Astrocyte of the spinal cord (primary cell): Measurements from ENCODE around the gene RGSL1.

ENCODE experiments used
- DNase-seq: peaks from one replicate; pipeline ENCODE4 v3.0.0; 2011; ENCODE audit warnings: low read depth, low spot score
- H3K4me3 ChIP-seq: 2 replicates; pipeline ENCODE4 v1.5.1; 2011; ENCODE audit warnings: low read depth, mild to moderate bottlenecking, low read length, moderate library complexity
- in situ Hi-C: cut with HindIII; loops from 2 replicates; pipeline ENCODE4 v1.10.0; 2017; ENCODE audit warnings: low sequenced_read_pairs
- TF ChIP-seq, protein P1 (sequence below): IDR thresholded peaks from 2 replicates; pipeline ENCODE4 v1.5.1; 2012; ENCODE audit warnings: low read depth, mild to moderate bottlenecking, low read length, inconsistent platforms

The RGSL1 gene

DNA sequence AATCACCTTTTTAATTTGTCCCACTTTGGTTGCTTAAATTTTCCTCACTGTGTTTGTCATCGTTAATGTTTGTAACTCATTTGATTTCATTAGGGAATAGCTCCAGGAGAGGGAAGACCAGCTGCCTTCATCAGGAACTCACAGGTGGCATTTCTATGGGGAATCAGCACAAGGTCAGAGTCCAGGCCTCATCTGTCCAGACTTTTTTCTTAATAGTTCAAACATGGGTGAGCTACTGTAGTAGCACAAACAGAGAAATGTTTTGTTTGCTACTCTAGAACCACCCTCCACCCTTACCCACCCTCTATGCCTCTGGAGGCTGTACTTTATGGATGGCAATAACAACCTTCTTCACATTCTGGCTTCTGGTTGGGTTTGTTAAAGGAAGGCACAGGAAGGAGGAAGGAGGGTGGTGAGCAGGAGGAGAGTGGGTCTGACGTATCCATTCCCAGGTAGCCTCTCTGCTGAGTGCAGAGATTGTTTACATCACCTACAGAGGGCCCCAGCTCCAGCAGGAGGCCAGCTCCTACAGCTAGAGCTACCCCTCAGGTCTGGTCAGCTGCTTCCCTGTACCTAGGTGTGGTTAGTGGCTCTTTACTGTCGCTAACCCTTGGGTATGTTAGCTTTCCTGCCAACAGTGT is 41.4 kb upstream of the RGSL1 start:
- DNase-seq: no peak
- TF ChIP-seq, protein P1, sequence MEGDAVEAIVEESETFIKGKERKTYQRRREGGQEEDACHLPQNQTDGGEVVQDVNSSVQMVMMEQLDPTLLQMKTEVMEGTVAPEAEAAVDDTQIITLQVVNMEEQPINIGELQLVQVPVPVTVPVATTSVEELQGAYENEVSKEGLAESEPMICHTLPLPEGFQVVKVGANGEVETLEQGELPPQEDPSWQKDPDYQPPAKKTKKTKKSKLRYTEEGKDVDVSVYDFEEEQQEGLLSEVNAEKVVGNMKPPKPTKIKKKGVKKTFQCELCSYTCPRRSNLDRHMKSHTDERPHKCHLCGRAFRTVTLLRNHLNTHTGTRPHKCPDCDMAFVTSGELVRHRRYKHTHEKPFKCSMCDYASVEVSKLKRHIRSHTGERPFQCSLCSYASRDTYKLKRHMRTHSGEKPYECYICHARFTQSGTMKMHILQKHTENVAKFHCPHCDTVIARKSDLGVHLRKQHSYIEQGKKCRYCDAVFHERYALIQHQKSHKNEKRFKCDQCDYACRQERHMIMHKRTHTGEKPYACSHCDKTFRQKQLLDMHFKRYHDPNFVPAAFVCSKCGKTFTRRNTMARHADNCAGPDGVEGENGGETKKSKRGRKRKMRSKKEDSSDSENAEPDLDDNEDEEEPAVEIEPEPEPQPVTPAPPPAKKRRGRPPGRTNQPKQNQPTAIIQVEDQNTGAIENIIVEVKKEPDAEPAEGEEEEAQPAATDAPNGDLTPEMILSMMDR: no peak
- in situ Hi-C loops: no loop called here
- H3K4me3 ChIP-seq: no peak overlapping the region

DNA sequence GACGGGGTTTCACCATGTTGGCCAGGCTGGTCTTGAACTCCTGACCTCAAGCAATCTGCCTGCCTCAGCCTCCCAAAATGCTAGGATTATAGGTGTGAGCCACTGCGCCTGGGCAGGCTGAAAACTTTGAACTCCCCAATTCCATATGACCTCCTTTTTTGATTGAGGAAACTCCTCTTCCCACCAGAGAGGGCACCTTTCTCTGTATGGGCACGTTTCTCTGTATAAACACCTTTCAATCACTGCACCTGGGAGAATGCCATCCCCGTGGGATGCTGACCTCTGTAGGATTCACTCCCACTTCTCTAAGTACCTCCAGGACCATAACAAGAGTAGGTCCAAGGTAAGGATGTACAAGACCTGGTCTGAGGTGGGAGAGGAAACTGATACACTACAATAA is 39.8 kb upstream of the RGSL1 start:
- H3K4me3 ChIP-seq: no peak overlapping the region
- DNase-seq: no peak
- in situ Hi-C loops: no loop called here
- TF ChIP-seq, protein P1: no peak

DNA sequence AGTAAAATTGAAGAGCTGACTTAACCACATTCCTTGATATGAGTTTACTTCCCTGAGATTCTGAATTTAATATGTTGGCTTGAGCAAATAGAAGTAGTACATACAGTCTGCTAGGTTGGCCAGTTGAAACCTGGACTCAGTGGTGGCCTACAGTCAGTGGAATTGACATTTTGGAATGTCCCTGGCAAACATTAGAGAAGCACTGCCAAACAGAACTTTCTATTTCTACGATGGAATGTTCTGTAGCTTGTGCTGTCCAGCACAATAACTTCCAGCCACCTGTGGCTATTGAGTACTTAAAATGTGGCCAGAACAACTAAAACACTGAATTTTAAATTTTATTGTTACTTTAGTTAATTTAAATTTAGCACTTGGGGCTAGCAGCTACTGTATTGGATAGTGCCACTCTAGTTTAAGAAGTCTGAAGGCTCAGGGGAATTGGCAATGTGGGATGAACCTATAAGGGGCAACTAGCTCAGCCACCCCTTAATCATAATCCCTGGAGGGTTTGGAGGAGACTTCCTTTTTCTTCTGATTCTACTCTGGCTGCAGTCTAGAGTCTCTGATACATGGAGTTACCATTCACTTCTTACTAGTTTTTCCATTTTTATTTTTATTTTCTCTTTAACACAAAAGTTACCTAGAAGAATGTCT is 39.2 kb upstream of the RGSL1 start:
- DNase-seq: no peak
- TF ChIP-seq, protein P1: no peak
- H3K4me3 ChIP-seq: no peak overlapping the region
- in situ Hi-C loops: no loop called here

DNA sequence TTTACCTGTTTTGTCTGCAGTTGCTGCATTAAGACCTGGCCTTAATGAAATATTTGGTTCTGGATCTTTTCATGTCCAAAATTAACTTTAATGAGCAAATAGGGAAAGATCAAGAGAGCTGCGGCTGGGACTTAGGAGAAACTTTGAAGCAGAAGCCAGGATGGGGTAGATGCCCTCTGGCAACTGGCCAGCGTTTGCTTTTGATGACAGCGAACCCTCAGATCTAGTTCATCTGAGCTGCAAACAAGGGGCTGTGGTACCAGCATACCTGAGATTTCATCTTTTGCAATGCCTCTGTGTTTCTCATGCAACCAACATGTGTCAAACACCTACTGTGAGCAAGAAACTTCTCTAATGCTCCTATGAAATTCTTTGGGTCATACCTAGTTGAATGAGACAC is 36.5 kb upstream of the RGSL1 start:
- H3K4me3 ChIP-seq: no peak overlapping the region
- in situ Hi-C loops: no loop called here
- no peak for DNase-seq
- TF ChIP-seq, protein P1: no peak

DNA sequence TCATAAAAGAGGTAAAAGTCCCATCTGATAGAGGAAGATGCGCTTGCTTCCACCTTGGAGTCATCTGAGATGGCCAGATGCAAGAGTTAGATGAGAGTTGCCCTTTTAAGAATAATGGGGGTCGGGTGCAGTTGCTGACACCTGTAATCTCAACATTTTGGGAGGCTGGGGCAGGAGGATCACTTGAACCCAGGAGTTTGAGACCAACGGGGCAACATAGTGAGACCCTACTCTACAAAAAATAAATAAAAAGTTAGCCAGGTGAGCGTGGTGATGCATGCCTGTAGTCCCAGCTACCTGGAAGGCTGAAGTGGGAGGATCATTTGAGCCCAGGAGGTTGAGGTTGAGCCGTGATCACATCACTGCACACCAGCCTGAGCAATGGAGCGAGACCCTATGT is 36.0 kb upstream of the RGSL1 start:
- H3K4me3 ChIP-seq: no peak overlapping the region
- in situ Hi-C loops: no loop called here
- TF ChIP-seq, protein P1: no peak
- no peak for DNase-seq

DNA sequence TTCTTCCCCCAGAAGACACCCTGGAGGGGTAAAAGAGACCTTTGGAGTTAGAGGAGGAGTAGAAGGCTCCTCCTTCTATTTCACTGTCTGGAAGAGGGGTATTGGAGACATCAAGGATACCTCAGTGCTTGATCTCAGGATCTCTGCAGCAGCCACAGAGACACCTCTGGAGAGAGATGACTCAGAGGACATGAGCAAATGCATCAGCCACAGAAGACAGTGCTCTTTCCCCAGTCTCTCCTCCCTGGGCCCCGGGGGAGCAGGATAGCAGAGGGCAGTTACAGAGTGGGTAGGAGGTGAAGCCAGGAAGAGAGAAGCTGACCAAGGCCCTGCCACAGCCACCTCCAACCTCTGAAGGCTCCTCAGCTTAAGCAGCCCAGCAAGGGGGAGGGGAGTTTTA is 34.2 kb upstream of the RGSL1 start:
- no peak for DNase-seq
- TF ChIP-seq, protein P1: no peak
- no peak overlapping the region for H3K4me3 ChIP-seq
- in situ Hi-C loops: no loop called here
